Uterus (tissue), 4 donors: ENCODE data around the gene FAM107A. TPM values are rescaled to one million over a fixed set of nuclear protein-coding genes. Genes with fewer than 3 reads are reported as not detected.

Experiments used
- DNase-seq, 2 donors: peaks; one replicate each; pipeline ENCODE4 v3.0.0-alpha.2; 2019 to 2020
- H3K27ac ChIP-seq, 2 donors: fragments of 200-600 bp; sonication (generic); 1 replicate in 1 of 2; 2 replicates in 1 of 2; pipeline ENCODE4 v1.5.1; 2016 to 2018
- H3K27me3 ChIP-seq, 2 donors: fragments of 200-600 bp; sonication (generic); one replicate each; pipeline ENCODE4 v1.5.1; 2018 to 2019; ENCODE audit warnings: control low read depth in 1 of 2
- H3K36me3 ChIP-seq, 2 donors: fragments of 200-600 bp; sonication (generic); one replicate each; pipeline ENCODE4 v1.5.1; 2019; ENCODE audit warnings: control low read depth in 1 of 2
- H3K4me1 ChIP-seq, 2 donors: fragments of 200-600 bp; sonication (generic); one replicate each; pipeline ENCODE4 v1.5.1; 2018 to 2019; ENCODE audit warnings: control low read depth in 1 of 2
- H3K4me3 ChIP-seq, 2 donors: fragments of 200-600 bp; sonication (generic); 1 replicate in 1 of 2; 2 replicates in 1 of 2; pipeline ENCODE4 v1.5.1; 2018 to 2019; ENCODE audit warnings: mild to moderate bottlenecking in 1 of 2
- H3K9me3 ChIP-seq, 2 donors: fragments of 200-600 bp; sonication (generic); one replicate each; pipeline ENCODE4 v1.5.1; 2019; ENCODE audit warnings: control low read depth in 1 of 2
- CTCF ChIP-seq, 4 experiments: fragments of 200-600 bp in 2 of 4; fragments of 450-650 bp in 2 of 4; sonication (generic) in 2 of 4; IDR thresholded peaks; one replicate each; pipeline ENCODE4 v1.5.1; 2016 to 2019; ENCODE audit warnings: antibody characterized with exemption in 4 of 4, mild to moderate bottlenecking in 2 of 4, moderate library complexity in 1 of 4
- POLR2A ChIP-seq, 2 donors: fragments of 450-650 bp; IDR thresholded peaks; one replicate each; pipeline ENCODE4 v1.6.1; 2016; ENCODE audit warnings: antibody characterized with exemption in 2 of 2, mild to moderate bottlenecking in 1 of 2, moderate library complexity in 1 of 2
- intact Hi-C: fragments of 100-400 bp; cut with DNase I; formaldehyde crosslinking; loops from one replicate; pipeline ENCODE4 v1.15.1; 2023; ENCODE audit warnings: low total_unique reads
- total RNA-seq, 4 donors: library from RNA; depleted of rRNA in 3 of 4; stranded (reverse); fragments of >200 nt in 3 of 4; gene quantifications; one replicate each; pipeline versions ENCODE4 v1.1.0 to v1.2.4, GENCODE V29; 2014 to 2023
- donor health status: DM: yes; HTN: yes; CAD: no.

Gene FAM107A
- total RNA-seq, 4 donors from 2014 or later: 16.2 to 140 (median 61.2) TPM

GRCh38 chr3:58553003-58553402 is 24.2 kb downstream of the FAM107A start:
- Histone ChIP-seq H3K36me3 (no peaks in the 10 kb centered on the region), H3K9me3 (peaks cover 0 to 6% of the 10 kb centered on the region in 2 donors), H3K4me1 (no peaks in the 10 kb centered on the region), H3K27ac (no peak overlapping the region), H3K4me3 (no peak overlapping the region), H3K27me3 (no peaks in the 10 kb centered on the region)
- DNase-seq: no peak
- TF ChIP-seq CTCF (IDR thresholded peaks at IDR 0.05): no peak
- TF ChIP-seq POLR2A (IDR thresholded peaks at IDR 0.05): no peak
- intact Hi-C loops: no loop called here

- no peak overlapping the region for H3K27ac ChIP-seq
- no peaks in the 10 kb centered on the region for H3K27me3 ChIP-seq
- intact Hi-C loops: no loop called here
- H3K4me3 ChIP-seq: no peak overlapping the region
- no peak for DNase-seq
- TF ChIP-seq CTCF (IDR thresholded peaks at IDR 0.05) (no peak), POLR2A (IDR thresholded peaks at IDR 0.05) (no peak)
- no peaks in the 10 kb centered on the region for H3K4me1 ChIP-seq
- no peaks in the 10 kb centered on the region for H3K36me3 ChIP-seq
- H3K9me3 ChIP-seq: peaks cover 0 to 6% of the 10 kb centered on the region in 2 donors
These were observed 25.5 kb downstream of the FAM107A start for GRCh38 chr3:58551636-58552180.

- H3K27me3 ChIP-seq: no peaks in the 10 kb centered on the region
- H3K27ac ChIP-seq: no peak overlapping the region
- DNase-seq: no peak
- intact Hi-C loops: no loop called here
- no peaks in the 10 kb centered on the region for H3K9me3 ChIP-seq
- TF ChIP-seq POLR2A (IDR thresholded peaks at IDR 0.05): no peak
- TF ChIP-seq CTCF (IDR thresholded peaks at IDR 0.05): no peak
- no peak overlapping the region for H3K4me3 ChIP-seq
- H3K36me3 ChIP-seq: no peaks in the 10 kb centered on the region
- H3K4me1 ChIP-seq: no peaks in the 10 kb centered on the region
These were observed 32.6 kb downstream of the FAM107A start for GRCh38 chr3:58544541-58544940.

- intact Hi-C loops: no loop called here
- DNase-seq: no peak
- Histone ChIP-seq H3K36me3 (no peaks in the 10 kb centered on the region), H3K4me1 (peaks cover 0 to 10% of the 10 kb centered on the region in 2 donors), H3K9me3 (no peaks in the 10 kb centered on the region), H3K27ac (no peak overlapping the region), H3K4me3 (no peak overlapping the region), H3K27me3 (no peaks in the 10 kb centered on the region)
- TF ChIP-seq CTCF (IDR thresholded peaks at IDR 0.05): no peak
- TF ChIP-seq POLR2A (IDR thresholded peaks at IDR 0.05): no peak
These were observed 36.9 kb downstream of the FAM107A start for GRCh38 chr3:58540176-58540858.

GRCh38 chr3:58539626-58540025 is 37.6 kb downstream of the FAM107A start:
- H3K36me3 ChIP-seq: no peaks in the 10 kb centered on the region
- H3K4me3 ChIP-seq: no peak overlapping the region
- intact Hi-C loops: no loop called here
- H3K9me3 ChIP-seq: no peaks in the 10 kb centered on the region
- TF ChIP-seq POLR2A (IDR thresholded peaks at IDR 0.05) (no peak), CTCF (IDR thresholded peaks at IDR 0.05) (no peak)
- no peaks in the 10 kb centered on the region for H3K27me3 ChIP-seq
- H3K4me1 ChIP-seq: peaks cover 0 to 10% of the 10 kb centered on the region in 2 donors
- H3K27ac ChIP-seq: no peak overlapping the region
- DNase-seq: no peak
